GM19455 (cell line): ENCODE measurements around the gene UBL4B.

ENCODE experiments used
- ATAC-seq: cut with Tn5 transposase; IDR thresholded peaks from one replicate; pipeline ENCODE4 v1.9.1; 2021; ENCODE audit not compliant: unreplicated experiment

The UBL4B gene

DNA sequence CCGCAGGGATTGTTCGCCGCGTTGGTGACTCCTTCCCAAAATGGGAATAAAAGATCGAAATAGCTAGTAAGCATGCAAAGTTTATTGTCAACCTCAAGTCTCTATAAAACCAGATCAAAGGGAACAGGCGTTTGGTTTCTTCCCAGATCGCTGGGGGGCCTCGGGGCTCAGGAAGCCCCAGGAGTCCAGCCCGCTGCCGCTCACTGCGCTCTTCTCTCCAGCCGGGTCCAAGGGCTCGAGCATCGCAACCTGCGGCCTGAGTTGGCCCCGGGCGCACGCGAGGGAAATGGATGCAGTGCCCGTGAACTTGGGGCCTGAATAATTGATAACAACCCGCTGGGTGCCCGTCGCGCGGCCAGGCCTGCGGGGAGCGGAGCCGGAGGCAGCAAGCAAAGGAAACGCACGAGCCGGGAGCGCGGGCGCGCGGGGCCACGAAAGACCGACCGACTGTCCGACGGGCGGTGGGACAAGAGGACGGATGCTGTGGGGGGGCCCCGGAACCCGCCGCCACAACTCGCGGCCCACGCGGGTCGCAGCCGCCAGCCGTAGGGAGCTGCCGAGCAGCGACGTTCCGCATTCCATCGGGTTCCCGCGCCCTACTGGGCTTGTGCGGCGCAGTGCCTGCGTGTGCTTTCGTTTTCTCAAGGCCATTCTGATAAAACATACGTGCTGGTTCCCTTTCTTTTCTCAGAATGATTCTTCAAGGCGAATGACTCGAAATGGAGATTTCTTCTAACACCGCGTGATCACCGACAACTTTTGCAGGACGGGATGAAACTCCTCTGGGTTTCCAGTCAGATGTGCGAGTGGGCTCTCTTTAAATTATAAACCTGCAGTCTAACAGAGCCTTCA is 27.8 kb upstream of the UBL4B start:
- no peak for ATAC-seq

DNA sequence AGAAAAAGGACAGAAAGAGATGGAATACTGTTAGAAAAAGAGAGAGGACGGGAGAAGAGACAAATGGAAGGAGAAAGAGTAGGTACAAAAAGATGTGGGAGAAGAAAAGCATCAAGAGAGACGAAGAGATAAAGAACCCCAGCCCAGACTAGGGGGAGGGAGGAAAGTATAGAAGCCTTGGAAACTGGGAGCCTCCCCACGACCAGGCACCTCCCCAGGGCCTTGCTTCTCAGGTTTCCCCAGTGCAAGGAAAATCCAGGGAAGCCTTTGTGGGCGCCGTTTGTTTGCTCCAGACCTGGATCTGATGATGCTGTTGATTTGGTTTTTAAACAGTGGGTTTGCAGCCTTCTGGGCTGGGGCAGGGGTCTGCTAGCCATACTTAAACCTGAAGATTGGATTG is 26.6 kb upstream of the UBL4B start:
- ATAC-seq: no peak

DNA sequence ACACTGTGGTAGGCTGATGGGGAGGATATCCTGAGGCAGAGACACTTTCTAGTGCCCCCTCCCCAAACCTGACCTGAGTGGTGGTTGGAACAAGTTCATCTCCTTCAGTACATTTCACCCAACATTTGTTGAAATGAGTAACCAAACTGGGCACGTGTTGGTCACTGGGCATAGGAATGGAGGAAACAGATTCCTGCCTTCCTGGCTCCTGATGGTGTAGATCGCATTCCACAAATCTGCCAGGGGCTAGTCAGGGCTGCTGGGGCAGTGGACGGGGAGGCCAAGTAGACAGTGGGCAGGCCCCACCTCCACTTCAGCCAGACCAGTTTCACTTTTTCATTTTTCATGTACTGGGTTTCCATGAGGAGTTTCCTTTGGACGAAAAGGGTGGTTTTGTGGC is 25.3 kb upstream of the UBL4B start:
- ATAC-seq: no peak

DNA sequence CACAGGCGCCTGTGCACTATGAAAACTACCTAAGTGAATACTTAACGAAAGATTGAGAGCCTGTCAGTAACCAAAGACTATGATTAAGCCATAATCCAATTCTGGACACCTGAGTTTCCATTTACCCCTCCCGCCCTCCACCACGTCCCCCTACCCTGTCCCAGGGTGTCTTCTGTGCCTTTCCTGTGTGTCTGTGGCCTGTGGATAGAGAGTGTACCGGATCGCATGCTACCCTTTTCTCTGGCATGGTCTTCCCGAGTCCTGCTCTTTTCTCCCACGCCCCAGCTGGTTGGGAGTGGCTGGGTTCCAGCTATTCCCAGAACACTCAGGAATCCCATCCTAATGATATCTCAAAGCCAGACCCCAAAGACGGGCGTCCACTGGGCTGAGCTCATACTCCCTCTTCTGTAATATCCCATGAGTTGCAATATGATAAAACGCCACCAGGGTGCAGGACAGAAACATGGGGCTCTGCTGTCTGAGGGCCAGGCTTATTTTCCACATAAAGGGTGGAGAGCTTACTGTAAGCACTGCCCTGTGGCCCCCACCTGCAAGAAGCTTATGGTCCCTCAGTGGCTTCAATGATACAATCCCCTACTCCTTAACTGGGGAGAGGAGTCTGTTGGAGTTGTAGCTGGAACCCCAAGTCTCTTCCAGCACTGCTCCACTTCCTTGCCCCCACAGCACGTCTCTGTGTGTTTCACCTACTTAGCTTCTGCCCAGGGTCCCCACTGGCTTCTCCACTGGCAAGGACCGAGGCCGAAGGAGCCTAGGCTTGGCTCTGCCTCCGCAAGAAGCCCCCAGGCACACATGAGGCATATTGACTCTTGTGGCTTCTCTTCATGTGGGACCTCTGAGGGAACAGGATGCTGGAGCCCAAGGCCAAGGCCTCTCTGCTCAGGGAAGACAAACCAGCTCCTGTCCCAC is 24.2 kb upstream of the UBL4B start:
- no peak for ATAC-seq

DNA sequence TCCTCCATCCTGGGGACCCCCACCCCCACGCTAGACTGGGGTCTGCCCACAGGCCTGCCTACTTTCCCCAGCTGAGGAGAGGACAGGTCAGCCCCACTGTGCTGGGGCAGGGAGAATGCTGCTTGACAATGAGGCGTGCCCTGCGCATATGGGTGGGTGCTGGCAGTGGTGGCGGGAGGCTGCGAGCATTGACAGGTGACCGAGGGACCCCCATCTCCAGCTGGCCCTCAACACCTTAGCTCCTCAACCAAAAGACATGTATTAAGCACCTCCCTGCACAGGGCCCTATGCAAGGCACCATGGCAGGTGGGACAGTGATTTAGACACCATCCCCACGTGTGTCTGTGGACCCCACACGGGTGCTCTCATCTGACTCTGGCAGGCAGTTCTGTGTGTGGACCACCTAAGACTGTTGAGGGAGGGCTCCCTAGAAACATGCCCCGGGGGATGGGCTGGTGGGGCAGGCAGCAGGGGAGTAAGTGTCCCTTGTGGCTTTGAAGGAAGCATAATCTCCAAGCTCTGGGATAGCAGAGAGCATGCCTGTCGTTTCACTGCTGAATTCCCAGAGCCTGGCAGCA is 23.4 kb upstream of the UBL4B start:
- ATAC-seq: no peak

DNA sequence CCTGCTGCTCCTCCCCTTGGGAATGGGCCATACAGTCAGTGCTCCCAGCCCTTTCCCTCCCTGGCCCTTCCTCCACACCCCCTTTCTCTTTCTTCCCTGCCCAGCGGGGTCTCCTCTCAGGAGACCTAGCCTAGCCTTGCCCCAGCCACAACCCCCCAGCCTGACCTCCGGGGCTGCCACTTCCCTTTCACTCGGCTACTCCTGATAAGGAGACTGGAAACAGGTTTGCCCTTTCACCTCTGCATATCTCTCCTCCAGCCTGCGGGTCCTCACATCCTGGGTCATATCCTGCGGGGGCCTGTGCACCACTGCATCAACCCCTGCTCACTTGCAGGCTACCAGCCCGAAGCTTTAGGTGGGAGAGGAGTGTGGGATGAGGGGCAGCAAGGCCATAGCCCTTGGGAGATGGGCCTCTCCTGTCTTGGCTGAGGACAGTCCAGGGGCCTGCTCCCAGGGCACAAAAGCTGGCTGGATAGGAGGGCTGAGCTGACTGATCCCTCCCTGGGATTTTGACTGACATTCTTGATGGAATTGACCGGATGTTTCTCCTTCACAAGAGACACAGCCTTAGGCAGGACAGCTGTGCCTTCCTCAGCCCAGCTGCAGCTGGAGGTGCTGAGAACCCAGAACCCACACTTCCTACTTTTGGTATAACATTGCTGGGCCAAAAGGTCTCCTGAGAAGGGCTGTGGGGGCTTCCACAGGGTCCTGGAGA is 22.5 kb upstream of the UBL4B start:
- no peak for ATAC-seq

DNA sequence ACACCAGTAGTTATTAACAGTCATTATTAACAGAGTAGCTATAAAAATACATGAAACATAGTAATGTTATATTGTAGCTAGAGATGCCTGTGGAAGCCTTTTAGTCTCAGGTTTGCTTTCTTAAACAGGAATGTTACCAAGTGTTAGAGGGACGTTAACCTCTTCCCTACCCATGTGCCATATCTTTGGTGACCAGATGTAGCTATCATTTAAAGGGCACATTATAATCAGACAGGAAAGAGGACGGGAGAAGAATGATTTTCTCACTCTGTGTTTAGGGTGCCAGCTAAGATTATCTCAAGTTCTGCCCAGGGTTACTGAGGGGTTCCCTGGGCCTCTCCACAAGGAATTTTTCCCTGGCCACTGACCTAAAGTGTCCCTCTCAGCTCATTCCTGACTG is 20.9 kb upstream of the UBL4B start:
- no peak for ATAC-seq

DNA sequence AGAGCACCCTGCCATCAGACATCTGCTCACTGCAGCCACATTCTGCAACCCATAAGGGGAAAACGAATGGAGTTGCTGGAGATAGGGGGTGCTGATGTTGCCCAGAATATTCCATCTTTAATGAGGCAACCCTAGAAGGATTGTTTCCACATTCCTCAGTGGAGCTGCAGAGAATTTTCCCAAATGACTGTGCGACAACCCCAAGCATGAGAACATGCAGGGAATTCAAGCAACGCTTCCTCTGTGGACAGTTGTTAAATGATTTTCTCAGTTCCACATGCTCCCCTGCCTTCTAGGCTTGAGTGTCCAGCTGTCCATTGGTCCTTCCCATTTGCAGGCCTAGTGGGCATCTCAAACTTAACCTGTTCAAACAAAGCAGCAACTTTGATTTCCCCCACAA is 20.5 kb upstream of the UBL4B start:
- ATAC-seq: no peak

DNA sequence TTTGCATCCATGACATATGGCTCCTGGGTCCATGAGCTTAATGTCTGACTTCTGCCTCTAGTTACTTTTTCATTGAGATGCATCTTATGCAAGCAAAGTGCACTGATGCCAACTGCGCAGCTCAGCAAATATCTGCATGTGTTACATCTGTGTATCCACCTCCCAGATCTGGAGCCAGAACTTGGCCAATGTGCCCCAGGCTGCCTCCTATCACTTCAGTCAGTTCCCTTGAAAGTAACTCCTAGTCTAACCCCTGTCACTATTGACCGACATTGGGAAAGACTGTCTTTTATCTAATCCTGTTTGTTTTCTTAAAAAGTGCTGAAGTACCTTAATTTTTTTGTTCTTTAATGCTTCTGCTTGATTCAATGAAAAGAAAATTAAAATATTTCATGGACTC is 19.3 kb upstream of the UBL4B start:
- ATAC-seq: no peak

DNA sequence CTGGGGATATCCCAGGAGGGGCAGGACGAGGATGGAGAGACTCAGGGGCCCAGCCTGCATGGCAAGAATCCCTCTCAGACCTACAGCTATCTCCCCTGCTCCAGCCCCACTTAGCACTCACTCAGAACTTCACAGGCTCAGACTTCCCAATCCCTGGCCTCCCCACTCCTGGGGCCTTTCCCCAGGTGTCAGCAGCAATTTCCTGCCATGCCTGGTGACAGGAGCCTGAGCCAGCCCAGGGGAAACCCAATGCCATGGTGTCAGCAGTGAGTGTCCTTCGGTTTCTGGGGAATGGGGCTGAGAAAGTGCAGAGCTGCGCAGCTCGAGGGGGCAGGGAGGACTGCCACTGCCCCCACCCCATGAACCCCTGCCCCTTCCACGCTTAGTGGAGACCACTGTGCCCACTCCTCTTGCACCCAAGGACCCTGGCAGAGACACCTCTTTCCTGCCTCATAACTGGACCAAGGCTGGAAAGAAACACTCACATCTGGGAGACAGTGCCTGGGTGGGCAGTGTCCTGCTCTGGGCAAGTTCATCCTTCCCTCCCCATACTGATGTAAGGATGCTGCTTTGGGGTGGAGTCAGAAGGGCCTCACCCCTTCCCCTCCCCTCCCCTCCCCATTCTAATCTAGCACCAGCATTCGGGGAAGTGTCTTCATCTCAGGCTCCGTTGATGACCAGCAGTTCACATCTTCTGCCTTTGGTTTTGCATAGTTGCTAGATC is 17.1 kb upstream of the UBL4B start:
- ATAC-seq: no peak

DNA sequence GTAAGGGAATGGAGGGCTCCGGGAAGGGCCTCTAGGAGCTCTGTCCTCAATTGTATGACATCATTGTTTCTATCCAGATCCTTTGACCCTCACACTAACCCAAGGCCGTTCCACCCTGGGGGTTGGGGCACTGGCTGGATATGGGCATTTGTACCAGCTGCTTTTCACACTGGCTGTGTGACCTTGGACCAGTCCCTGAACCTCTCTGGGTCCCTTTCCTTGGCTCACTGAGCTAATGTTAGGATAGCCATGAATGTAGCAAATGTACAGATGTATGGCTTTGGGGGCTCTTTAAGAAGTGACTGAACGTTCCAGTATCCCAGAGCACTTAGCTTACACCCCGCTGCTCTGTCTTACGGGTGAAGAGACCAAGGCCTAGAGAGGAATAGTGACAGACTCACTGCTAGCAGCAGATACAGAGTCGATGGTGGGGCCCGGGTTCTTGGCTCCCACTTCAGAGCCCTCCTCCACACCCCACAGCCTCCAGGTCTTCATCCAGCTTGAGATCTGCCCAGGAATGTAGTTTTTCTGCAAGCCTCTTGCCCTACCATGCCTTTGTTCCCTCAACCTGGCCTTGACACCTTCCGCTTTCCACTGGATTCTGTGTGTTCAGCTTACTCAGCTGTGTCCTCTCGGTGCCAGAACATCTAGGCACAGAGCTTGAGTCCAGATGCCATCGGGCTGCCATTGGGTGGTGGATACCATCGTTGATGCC is 14.6 kb upstream of the UBL4B start:
- no peak for ATAC-seq

DNA sequence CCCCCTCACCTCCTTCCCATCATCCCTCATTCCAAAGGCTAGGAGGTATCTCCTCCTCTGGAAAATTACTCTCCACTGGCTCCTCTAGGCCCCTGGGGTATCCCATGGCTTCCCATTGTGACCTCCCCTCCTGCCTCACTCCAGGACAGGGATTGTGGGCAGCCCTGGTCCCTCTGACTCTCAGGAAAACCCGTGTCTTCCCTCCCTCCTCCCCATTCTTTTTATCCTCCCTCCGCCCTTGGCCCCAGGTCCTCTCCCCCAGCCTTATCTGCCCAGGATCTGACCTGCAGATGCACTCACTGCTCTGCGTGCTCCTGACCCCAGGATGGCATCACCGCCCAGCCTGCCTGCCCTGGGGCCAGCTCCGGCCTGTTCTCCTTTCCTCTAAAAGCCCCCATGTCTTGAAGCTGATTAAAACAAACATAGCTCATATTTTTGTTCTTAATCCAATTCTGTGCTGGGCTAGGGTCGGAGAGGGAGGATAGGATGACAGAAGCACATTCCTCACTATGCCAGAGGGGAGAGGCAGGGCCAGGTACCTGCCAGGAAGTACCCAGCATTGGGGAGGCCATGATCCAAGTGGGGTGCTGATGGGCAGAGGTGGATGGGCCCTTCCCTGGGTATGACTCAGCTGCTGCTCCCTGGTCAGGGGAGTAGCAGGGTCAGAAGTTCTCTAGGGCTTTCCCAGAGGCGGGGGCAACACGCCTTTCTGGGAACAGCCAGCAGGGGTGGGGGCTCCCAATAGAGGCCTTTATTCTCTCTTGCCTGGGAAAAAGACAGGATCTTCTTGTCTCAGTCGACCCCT is 13.8 kb upstream of the UBL4B start:
- no peak for ATAC-seq

DNA sequence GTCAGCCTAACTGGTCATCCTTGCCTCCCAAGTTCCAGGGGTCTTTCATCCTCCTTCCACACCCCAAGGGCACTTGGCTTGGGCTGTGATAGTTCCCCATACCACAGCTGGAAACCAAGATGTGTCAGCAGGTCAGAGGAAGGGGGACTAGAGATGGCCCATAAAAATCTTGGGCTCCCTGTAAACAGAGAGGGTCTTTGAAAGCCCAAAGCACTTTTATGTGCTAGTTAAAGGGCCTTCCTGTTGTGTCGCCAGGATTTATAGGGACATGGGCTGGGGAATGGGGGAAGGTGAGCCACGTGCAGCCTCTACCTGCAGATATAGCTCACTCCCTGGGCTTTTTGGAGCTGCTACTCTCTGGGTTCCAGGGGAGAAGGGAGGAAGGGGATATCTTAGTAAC is 11.9 kb upstream of the UBL4B start:
- ATAC-seq: no peak

DNA sequence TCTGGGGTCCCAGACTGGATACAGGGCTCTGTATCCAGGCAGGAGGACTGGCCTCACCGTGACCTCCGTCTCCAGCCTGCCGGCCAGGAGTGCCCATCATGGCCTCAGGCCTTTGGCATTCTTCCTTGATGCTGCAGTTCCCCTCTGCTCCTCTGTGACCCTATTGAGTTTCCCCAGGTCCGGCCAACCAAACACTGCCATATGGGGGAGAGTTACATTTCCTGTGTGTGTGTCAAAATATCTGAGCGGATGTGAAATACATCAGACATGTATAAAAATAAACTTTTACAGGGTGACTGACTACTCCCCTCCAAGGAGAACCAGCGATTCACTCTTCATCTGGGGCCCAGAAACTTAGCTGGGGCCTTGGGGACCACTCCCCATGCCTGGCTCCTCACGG is 10.2 kb upstream of the UBL4B start:
- ATAC-seq: no peak

DNA sequence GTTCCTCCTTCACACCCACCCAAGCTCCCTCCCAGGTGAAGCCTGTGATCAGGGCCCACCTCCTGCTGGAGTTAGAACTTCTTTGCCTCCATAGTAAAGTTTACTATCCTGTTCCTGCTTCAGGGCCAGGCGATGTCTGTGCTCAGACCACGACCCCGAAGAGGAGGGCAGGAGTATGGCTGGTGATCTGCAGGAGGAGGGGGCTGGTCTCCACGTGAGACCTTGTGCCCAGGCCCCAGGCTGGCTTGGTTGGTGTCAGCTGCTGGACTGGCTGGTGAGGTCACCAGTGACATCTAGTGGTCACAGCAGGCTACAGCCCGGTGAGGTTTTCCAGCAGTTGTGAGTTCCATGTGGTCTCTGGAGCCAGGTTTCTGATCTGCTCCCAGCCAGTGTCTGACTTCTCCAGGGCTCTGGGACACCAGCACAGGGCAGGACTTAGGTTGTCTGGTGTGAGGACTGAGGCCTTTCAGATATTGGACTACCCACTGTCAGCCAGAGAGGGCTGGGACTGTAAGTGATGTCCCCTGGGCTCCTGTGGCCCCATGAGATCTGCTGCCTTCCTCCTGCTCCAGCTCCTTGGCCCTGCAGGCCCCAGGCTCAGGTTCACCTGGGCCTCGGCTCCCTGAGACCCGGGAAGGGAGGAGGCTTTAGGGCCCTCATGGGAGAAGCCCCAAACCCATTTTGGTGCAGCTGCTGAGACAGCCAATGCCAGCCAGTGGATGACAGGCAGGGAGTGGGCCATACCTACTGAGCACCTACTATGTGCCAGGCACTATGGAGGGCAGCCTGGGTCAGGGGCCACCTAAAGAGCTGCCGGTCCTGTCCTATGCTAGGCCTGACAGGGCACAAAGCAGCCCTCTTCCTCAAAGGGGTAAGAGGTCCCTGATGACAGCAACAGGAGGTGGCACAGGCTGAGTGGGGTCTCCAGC is 6.0 kb upstream of the UBL4B start:
- no peak for ATAC-seq

DNA sequence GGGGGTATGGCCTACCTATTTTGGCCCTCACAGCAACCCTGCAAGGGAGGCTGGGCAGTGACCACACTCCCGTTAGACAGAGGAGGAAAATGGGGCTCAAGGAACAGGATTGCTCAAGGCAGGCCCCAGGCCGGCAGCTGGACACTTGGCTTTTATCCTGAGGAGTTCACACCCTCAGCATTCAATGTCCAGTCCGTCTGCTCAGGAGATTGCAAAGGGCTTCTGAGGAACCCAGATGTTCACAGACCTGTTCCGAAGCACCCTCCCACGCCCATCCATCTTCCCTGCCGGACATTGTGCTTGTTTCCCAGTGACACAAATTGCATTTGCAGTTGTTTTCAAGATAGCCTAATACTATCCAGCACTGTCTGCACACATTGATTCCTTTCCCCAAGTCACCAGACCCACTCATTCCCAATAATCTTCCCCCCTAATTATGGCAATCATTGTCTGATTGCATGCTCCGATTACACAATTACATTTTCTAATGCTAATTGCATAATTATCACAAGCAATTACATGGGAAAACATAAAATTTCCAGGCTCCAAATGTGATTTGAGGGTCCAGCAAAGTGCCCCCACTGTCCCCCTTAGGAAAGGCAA is 4.3 kb upstream of the UBL4B start:
- no peak for ATAC-seq

DNA sequence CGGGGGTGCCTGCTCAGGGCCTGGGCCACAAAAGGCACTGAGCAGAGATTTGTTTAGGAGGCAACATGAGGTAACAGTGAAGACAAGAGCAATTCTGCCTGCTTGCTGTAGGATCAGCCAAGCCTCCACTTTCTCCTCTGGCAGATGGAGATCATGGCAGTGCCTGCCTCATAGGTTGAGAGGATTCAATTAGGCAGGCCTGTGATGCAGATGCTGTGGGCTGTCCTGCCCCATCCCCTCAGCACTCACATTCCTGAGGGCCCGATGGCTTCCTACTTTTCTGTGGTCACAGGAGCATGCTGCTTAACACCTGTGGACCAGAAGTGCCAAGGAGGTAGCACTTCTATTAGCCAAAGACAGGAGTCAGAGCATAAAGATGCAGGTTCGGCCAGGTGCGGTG is 1.2 kb upstream of the UBL4B start:
- ATAC-seq: no peak

DNA sequence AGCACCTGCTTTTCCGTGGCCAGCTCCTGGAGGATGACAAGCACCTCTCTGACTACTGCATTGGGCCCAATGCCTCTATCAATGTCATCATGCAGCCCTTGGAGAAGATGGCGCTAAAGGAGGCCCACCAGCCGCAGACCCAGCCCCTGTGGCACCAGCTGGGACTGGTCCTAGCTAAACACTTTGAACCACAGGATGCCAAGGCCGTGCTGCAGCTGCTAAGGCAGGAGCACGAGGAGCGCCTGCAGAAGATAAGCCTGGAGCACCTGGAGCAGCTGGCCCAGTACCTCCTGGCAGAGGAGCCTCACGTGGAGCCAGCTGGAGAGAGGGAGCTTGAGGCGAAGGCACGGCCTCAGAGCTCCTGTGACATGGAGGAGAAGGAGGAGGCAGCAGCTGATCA is 413 bp downstream of the UBL4B start:
- ATAC-seq: no peak
